Common myeloid progenitor, CD34-positive (primary cell): ENCODE measurements around the gene NCEH1.
"Not testable (repeated sequence)": the region's sequence is repeated elsewhere in the genome, so short reads cannot be mapped to it uniquely, and the experiment has no call there.

Source experiments
- CTCF ChIA-PET: fragments of 350-600 bp; sonication (Branson Sonifier 250); formaldehyde crosslinking; loops from one replicate; lab custom pipeline; 2021; ENCODE audit warnings: antibody characterized with exemption; lab: Charles Lee
- POLR2A ChIA-PET: fragments of 350-600 bp; sonication (Branson Sonifier 250); formaldehyde crosslinking; loops from one replicate; lab custom pipeline; 2021; ENCODE audit warnings: antibody characterized with exemption; lab: Charles Lee
- DNase-seq, 3 donors: peaks; one replicate each; pipeline versions ENCODE4 v3.0.0 to v3.0.0-alpha.2; 2013
- H3K27ac ChIP-seq, 2 experiments: 1 replicate in 1 of 2; 2 replicates in 1 of 2; pipeline ENCODE4 v1.7.0; 2013; ENCODE audit warnings: inconsistent platforms in 2 of 2, low read length in 2 of 2, mild to moderate bottlenecking in 2 of 2, low read depth in 1 of 2, moderate library complexity in 1 of 2; ENCODE audit not compliant: severe bottlenecking in 2 of 2, insufficient read depth in 1 of 2, poor library complexity in 1 of 2
- H3K27me3 ChIP-seq, 5 experiments: replicated peaks in 2 of 5; 1 replicate in 3 of 5; 2 replicates in 2 of 5; pipeline versions ENCODE4 v1.6.1 to v1.7.0; 2013; ENCODE audit warnings: low read length in 4 of 5, mild to moderate bottlenecking in 2 of 5, moderate library complexity in 2 of 5, inconsistent platforms in 1 of 5; ENCODE audit not compliant: insufficient read depth in 5 of 5, control insufficient read depth in 4 of 5
- H3K36me3 ChIP-seq, 4 experiments: 1 replicate in 2 of 4; 2 replicates in 2 of 4; pipeline versions ENCODE4 v1.6.1 to v1.7.0; 2013; ENCODE audit warnings: low read length in 3 of 4, control low read depth in 1 of 4, mild to moderate bottlenecking in 1 of 4; ENCODE audit not compliant: control insufficient read depth in 4 of 4, insufficient read depth in 4 of 4
- H3K4me1 ChIP-seq, 4 experiments: 1 replicate in 3 of 4; 2 replicates in 1 of 4; pipeline versions ENCODE4 v1.6.1 to v1.7.1; 2013; ENCODE audit warnings: low read length in 3 of 4, mild to moderate bottlenecking in 3 of 4, control low read depth in 1 of 4, inconsistent platforms in 1 of 4, moderate library complexity in 1 of 4; ENCODE audit not compliant: control insufficient read depth in 4 of 4, insufficient read depth in 4 of 4; ENCODE audit errors: control extremely low read depth in 1 of 4
- H3K4me3 ChIP-seq, 7 experiments: 1 replicate in 4 of 7; 2 replicates in 3 of 7; pipeline versions ENCODE4 v1.5.1 to v1.7.0; 2013; ENCODE audit warnings: mild to moderate bottlenecking in 7 of 7, low read length in 6 of 7, moderate library complexity in 6 of 7, inconsistent platforms in 2 of 7, low read depth in 2 of 7, control low read depth in 1 of 7; ENCODE audit not compliant: insufficient read depth in 4 of 7, control insufficient read depth in 1 of 7; ENCODE audit errors: extremely low read depth in 1 of 7
- H3K9me3 ChIP-seq, 5 experiments: 1 replicate in 4 of 5; 2 replicates in 1 of 5; pipeline versions ENCODE4 v1.6.1 to v1.7.1; 2013; ENCODE audit warnings: low read length in 4 of 5, mild to moderate bottlenecking in 2 of 5, inconsistent platforms in 1 of 5, low read depth in 1 of 5, moderate library complexity in 1 of 5; ENCODE audit not compliant: control insufficient read depth in 4 of 5, insufficient read depth in 2 of 5; ENCODE audit errors: control extremely low read depth in 1 of 5
- WGBS: methylation state at CpG from one replicate; pipeline ENCODE4 v1.1.5; 2013; ENCODE audit not compliant: insufficient coverage; 5-methylcytosine and 5-hydroxymethylcytosine counted together

Gene NCEH1

GRCh38 chr3:172666181-172666872 lies 44.5 kb downstream of the NCEH1 start:
- peaks cover 0 to 5% (median 2%) of the 10 kb centered on the region in 4 experiments for H3K4me1 ChIP-seq
- H3K27me3 ChIP-seq, result no peaks in the 10 kb centered on the region
- ChIA-PET POLR2A (no interaction called here), CTCF (interaction anchor here (0.8 to 7.1 kb wide), 15 partner anchors 9 to 623 kb away, joined by 3 to 42 read pairs (median 4); no protein-coding TSS in a partner anchor)
- 86% methylated on average over 5 of the region's 10 CpGs for WGBS
- H3K4me3 ChIP-seq, result no peak overlapping the region
- no peaks in the 10 kb centered on the region for H3K36me3 ChIP-seq
- no peak overlapping the region for H3K27ac ChIP-seq
- DNase-seq, result peak in 2 of 3 donors; percentile 15 to 19
- H3K9me3 ChIP-seq, result no peaks in the 10 kb centered on the region

GRCh38 chr3:172665510-172665909 lies 45.4 kb downstream of the NCEH1 start:
- CTCF ChIA-PET, result interaction anchor here (1.1 to 7.1 kb wide), 7 partner anchors 11 to 337 kb away, joined by 3 to 42 read pairs (median 4); no protein-coding TSS in a partner anchor
- WGBS, result 80% methylated on average over 1 of the region's 9 CpGs

DNA sequence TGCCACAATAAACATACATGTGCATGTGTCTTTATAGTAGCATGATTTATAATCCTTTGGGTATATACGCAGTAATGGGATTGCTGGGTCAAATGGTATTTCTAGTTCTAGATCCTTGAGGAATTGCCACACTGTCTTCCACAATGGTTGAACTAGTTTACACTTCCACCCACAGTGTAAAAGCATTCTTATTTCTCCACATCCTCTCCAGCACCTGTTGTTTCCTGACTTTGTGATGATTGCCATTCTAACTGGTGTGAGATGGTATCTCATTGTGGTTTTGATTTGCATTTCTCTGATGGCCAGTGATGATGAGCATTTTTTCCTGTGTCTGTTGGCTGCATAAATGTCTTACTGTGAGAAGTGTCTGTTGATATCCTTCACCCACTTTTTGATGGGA lies 50.4 kb downstream of the NCEH1 start:
- H3K4me3 ChIP-seq, H3K9me3 ChIP-seq, H3K36me3 ChIP-seq, H3K27ac ChIP-seq, DNase-seq, H3K4me1 ChIP-seq, CTCF ChIA-PET, POLR2A ChIA-PET, H3K27me3 ChIP-seq: not testable (repeated sequence)
- WGBS, result no CpG with 5 or more reads among the region's 1 CpG

More at GRCh38 chr3:172665510-172665909, 45.4 kb downstream of the NCEH1 start:
- H3K27me3 ChIP-seq, H3K36me3 ChIP-seq, DNase-seq, H3K4me3 ChIP-seq, H3K4me1 ChIP-seq, H3K27ac ChIP-seq, H3K9me3 ChIP-seq, POLR2A ChIA-PET: not testable (repeated sequence)

DNA sequence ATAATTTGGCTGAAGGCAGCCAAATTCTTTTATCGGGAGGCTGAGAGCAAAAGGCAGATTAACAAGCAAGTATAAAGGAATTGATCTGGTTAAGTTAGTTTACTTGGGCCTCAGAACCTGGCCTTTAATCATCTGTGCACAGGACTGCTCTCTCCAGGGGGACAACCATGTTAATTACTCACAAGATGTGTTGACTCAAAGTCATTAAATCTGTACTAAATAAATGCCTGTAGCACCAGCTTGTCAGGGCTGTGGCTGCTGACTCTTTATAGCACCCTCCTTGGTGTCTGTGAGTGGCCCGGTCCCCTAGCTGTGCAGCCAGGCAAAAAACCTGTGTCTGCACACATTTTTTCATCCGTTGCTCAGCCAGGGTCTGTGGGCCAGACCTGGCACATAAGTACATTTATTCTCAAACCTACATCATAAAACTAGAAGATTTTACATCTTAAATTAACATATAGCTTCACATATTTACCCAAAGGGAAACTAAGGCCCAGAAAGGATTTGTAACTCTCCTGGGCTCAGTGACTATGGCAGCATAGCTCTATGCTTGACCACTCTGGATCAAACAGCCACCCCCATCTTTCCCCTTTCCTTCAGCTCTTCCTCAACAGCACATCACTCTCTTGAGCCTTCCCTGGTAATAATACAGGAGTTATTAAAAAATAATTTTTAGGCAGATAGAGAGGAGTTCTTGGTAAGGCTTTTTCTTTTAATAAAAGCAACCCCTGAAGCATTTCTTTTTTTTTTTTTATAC lies 51.4 kb downstream of the NCEH1 start:
- Histone ChIP-seq H3K27ac (no peak overlapping the region), H3K9me3 (no peaks in the 10 kb centered on the region), H3K36me3 (no peaks in the 10 kb centered on the region), H3K4me3 (no peak overlapping the region), H3K27me3 (no peaks in the 10 kb centered on the region), H3K4me1 (no peaks in the 10 kb centered on the region)
- WGBS, result 100% methylated on average over 2 of the region's 3 CpGs
- ChIA-PET CTCF (interaction anchor here (0.6 to 1.3 kb wide), 3 partner anchors 9 to 198 kb away, joined by 3 to 4 read pairs (median 3); no protein-coding TSS in a partner anchor), POLR2A (no interaction called here)
- DNase-seq, result no peak

DNA sequence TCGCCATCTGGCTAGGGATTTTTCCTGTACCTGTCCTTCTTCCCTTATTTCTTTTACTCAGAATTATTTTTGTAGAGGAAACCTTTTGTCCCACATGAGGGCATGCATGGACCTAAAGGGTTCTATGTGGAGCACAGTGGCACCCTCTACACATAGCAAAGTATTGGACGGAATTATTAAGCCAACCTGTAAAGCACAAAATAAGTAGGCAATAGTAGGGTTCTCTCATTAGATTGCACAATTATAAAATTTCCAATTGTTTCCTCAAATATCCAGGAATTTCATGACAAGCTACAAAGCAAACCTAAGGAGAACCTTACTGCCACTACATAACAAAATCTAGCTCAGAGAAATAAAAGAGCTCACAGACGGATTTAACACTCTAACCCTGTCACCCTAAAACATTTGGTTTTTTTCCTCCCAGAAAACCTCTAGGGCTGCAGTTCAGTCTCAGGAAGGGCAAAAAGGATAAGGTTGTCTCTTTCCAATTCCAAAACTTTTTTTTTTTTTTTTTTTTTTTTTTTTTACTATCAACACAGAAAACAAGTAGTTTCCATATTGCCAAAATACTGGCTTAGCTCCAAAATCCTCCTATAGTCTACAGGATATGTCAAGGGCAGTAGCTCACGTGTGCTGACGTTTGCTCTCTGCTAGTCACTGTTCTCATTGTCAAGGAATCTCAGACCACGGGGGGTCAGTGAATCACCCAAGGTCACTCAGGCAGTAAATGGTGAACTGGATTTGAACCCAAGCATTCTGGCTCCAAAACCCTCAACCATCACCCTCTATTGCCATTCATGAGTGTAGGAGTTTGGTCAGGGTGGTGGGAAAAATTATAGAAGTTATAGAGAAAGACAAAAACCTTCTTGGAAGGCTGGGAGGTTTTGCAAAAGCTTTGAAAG lies 52.3 kb downstream of the NCEH1 start:
- DNase-seq, result no peak
- CTCF ChIA-PET, result interaction anchor here (0.6 to 1.6 kb wide), 5 partner anchors 8 to 197 kb away, joined by 3 to 4 read pairs (median 4); no protein-coding TSS in a partner anchor

GRCh38 chr3:172656602-172657001 lies 54.3 kb downstream of the NCEH1 start:
- WGBS, result 95% methylated on average over 8 of the region's 8 CpGs
- CTCF ChIA-PET, result interaction anchor here (1.0 to 1.6 kb wide), 3 partner anchors 10 to 195 kb away, joined by 3 to 6 read pairs (median 4); no protein-coding TSS in a partner anchor
- Histone ChIP-seq H3K27ac (no peak overlapping the region), H3K4me1 (no peaks in the 10 kb centered on the region), H3K4me3 (no peak overlapping the region), H3K27me3 (no peaks in the 10 kb centered on the region), H3K9me3 (no peaks in the 10 kb centered on the region), H3K36me3 (no peaks in the 10 kb centered on the region)
- POLR2A ChIA-PET, result no interaction called here
- DNase-seq, result no peak

More for the DNA sequence above, 52.3 kb downstream of the NCEH1 start:
- no peaks in the 10 kb centered on the region for H3K4me1 ChIP-seq
- H3K27me3 ChIP-seq, result no peaks in the 10 kb centered on the region
- no peaks in the 10 kb centered on the region for H3K36me3 ChIP-seq
- no peak overlapping the region for H3K27ac ChIP-seq
- WGBS, result 95% methylated on average over 4 of the region's 6 CpGs
- POLR2A ChIA-PET, result interaction anchor here (0.6 kb wide), 2 partner anchors 654 to 1608 kb away, joined by 3 to 4 read pairs; no protein-coding TSS in a partner anchor
- H3K4me3 ChIP-seq, result no peak overlapping the region
- H3K9me3 ChIP-seq, result no peaks in the 10 kb centered on the region
